GM18508 (cell line): Measurements from ENCODE around the gene GPR62.
A peak's percentile ranks its signal among the peaks of the same experiment; 100 is the strongest.
"Not testable (repeated sequence)": the region's sequence is repeated elsewhere in the genome, so short reads cannot be mapped to it uniquely, and the experiment has no call there.

Source experiments
- ATAC-seq: cut with Tn5 transposase; IDR thresholded peaks from one replicate; pipeline ENCODE4 v1.9.1; 2021; ENCODE audit warnings: moderate number of reproducible peaks; ENCODE audit not compliant: insufficient read depth, unreplicated experiment

GPR62 gene

DNA sequence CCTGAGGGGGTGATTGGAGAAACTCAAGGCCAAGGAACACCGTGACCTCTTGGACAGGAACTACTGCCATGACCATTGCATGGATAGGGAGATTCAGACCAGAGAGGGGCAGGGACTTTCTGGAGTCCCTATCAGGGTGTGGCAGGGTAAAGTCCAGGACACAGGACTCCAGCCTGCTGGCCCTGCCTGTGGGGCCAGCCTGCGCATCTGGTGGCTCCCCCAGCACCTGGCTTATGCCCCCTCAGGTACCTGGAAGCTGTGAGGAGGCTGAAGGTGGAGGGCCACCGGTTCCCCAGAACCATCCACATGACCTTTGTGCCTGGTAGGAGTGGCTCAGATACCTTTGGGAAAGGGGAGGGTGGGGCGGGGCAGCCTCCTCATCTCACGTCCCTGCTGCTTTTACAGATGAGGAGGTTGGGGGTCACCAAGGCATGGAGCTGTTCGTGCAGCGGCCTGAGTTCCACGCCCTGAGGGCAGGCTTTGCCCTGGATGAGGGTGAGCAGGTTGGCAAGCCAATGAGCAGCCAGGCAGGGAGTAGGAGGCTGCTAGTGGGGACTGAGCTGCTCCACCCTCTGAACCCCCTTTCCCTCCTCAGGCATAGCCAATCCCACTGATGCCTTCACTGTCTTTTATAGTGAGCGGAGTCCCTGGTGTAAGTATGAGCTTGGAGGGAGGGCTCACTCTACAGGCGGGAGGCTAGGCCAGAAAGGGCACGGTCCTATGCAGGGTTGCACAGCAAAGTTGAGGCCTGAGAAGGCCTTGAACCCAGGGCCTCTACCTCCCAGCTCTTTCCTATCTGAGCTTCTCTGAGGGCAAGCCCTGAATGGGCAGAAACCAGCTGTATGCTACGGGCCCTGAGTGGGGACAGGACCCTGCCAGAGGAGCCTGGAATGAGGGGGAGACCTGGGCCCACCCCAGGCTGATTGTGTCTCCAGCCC, 31.1 kb downstream of the GPR62 start:
- ATAC-seq, result no peak

GRCh38 chr3:51987568-51987967, 32.4 kb downstream of the GPR62 start:
- ATAC-seq, result no peak

- no peak for ATAC-seq
Observed at GRCh38 chr3:51988286-51989146, 33.3 kb downstream of the GPR62 start.

GRCh38 chr3:51990501-51990971, 35.4 kb downstream of the GPR62 start:
- not testable (repeated sequence) for ATAC-seq

GRCh38 chr3:51992017-51992682, 37.0 kb downstream of the GPR62 start:
- ATAC-seq, result no peak

- ATAC-seq, result not testable (repeated sequence)
Observed at GRCh38 chr3:51993657-51994056, 38.5 kb downstream of the GPR62 start.

- ATAC-seq, result no peak
Observed at GRCh38 chr3:51994530-51994929, 39.3 kb downstream of the GPR62 start.

DNA sequence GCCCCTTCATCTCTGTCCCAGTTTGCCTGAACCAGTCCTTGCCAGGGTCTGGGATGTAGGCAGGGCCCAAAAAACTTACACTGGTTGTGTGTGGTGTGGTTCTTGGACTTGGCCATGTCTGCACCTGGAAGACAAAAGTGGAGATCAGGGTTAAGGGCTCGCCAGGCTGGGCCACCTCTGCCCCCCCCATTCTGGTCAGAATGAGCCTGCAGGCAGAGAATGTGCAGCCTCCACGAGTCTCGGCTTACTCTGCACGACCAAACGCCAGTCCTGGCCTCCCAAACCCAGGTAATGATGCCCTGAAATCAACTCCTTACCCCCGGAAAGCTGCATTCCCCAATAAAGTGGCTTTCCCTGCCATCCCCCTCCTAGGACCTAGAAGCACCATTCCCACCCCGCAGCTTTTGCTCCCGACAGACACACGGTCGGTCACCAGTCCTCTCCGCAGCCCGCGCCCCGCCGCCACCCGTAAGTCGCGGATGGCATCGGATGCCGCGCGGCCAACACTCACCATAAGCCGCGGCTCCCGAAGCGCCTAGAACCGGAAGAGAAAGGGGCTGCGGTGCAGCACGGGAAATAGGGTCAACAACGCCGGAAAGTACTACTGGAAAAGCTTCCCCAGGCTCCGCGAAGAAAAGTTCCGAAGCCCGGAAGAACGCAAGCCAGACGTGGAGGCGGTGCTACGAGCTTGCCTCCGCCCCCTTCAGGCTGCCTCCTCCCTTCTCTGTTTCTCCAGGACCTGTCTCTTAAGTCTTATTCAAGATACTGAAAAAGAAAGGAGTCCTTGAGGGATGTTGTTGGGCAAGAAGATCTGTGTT, 40.4 kb downstream of the GPR62 start, which contains the start of gene RPL29:
Gene RPL29, minus strand, starts transcription at position 550 of the 818 bp plus-strand sequence. Its CDS starts 434 bp downstream, at position 116.
- ATAC-seq, result peak; percentile 65

GRCh38 chr3:51997172-51997571, 42.0 kb downstream of the GPR62 start:
- ATAC-seq, result no peak

DNA sequence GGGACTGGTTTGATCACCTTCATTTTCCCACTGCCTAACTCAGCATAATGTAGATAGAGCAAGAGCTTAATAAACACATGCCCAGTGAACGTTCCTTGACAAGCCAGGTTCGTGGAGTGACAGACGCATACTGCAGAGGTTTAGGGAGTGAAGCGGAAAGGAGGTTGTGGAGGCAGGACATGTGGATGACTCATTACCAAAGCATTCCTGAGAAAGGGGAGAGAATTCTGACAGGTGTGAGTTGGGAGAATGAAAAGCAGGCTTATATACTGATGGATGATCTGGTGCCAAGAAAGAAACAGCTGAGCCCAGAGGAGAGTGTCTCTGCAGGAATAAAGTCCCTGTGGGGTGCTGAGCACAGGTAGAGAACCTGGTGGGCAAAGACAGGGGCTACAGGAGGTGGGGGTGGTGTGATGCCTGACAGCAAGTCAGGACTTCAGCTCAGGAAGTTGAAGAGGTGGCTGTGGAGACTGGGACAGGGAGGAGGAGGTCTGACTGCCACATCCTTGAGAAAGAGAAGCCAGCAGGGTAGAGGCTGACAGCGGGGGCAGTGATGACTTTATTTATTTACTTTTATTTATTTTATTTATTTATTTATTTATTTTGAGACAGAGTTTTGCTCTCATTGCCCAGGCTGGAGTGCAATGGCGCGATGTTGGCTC, 42.9 kb downstream of the GPR62 start:
- no peak for ATAC-seq

DNA sequence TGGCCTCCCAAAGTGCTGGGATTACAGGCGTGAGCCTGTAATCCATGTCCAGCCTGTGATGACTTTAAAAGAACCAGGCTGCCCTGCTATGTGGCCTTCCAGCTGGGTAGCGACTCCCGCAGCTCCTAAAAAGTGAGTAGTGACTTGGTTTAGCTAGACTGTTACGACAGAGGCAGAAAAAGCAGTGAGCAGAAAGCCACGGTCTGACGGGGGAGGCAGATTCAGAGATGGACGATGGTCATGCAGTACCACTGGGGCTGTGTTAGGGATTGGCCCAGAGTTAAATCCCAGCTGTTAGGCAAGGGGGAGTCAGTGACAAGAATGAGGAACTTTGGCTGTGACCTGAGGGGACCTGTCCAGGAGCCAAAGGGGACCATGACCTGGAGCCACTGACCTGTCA, 43.6 kb downstream of the GPR62 start:
- no peak for ATAC-seq

GRCh38 chr3:51999846-52000245, 44.7 kb downstream of the GPR62 start:
- ATAC-seq, result no peak

DNA sequence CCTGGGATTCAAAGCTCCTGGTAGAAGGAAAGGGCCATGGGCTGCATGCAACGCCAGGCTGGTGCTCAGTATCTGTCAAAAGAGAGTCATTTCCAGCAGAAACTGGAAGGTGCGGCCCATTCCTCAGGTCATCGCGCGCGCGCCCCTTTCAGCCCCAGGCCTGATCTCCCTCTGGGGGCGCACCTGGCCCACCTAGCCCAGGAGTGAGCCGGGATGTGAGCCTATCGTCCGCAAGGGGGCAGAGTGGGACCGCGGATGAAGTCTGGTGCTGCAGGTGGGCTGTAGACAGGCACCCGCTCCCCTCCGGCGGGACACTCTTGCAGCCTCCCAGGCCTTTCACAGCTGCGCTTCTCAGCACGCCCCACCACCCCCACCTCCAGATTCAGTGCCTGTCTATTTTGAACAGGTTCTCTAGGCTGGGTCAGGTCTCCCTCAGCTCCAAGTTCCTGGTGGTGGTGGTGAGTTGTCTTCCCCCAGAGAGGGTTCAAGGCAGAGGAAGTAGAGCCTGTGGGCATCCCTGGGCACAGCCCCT, 46.3 kb downstream of the GPR62 start:
- no peak for ATAC-seq

DNA sequence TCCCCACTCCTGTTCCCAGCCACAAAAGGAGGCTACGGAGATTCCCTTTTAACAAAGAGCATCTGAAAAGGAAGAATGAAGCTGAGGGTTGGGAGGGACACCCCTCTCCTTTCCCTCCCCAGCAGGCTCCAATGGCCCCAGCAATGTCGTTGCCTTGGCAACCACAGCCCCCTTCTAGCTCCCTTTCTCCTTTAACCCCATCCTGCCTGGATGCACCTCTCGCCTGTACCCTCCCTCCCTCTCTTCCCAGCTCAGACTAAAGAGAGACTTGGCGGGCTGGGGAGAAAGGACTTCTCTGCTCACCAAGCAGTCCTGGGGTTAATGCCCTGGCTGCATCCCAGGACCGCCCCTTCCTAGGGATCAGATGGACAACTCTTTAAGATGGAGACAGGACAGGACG, 47.6 kb downstream of the GPR62 start:
- ATAC-seq, result no peak

DNA sequence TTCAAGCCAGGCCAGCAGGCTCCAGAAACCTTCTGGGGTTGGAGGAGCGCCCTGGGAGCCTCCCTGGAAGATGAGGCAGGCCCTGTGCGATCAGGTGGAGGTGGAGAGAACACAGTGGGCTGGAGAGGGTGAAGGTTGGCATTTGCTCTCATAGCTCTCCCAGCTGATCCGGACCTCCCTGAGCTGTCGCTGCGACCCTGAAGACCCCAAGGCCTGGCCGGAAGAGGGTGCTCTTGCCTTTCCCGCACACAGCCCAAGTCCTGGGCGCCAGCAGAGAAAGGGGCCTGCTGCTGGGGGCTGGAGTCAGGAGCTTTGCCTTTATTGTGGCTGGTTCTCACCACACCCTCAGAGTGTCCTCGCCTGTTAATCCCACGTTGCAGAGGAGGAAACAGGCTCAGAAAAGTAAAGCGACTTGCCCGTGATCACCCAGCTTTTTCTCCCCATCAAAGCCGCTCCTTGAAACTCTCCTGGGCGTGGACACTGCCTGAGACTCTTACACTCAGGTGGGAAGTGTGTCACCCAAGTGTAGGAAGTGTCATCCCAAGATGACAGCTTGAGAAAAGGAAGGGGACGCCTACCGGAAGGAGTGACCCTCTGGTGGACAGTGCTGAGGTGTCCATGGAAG, 49.1 kb downstream of the GPR62 start:
- no peak for ATAC-seq

GRCh38 chr3:52004906-52005395, 49.8 kb downstream of the GPR62 start:
- no peak for ATAC-seq

DNA sequence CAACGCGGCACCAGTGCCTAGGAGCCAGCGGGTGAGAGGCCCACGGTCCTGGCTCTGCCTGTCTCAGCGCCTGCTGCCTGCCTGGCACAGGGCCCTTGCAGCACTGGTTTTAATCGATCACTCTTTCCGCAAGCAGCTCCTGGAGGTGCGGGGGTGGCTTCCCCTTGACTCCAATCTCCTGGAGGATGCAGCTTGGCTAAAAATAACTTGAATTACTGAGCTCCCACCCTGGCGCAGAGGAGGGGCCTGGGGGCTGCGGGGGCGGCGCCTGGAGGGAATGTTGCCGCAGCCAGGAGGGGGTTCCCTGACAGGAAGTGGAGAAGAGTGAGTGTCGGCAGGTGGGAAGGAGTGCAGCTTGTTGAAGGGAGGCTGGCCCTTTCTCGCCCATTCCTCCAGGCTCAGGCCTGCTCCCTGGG, 50.4 kb downstream of the GPR62 start:
- ATAC-seq, result no peak
